H1 (cell line): Measurements from ENCODE around the gene ENTREP3. TPM values are rescaled to one million over a fixed set of nuclear protein-coding genes. Genes with fewer than 3 reads are reported as not detected.

Experiments used
- CHD2 ChIP-seq: IDR thresholded peaks from 2 replicates; pipeline ENCODE4 v1.6.1; 2012; ENCODE audit warnings: low read length, improper control_type of control experiment
- CHD7 ChIP-seq: fragments of 300-600 bp; sonication (generic); IDR thresholded peaks from 2 replicates; pipeline ENCODE4 v1.7.1; 2012; ENCODE audit warnings: low read length, moderate library complexity, mild to moderate bottlenecking, inconsistent platforms; ENCODE audit not compliant: insufficient replicate concordance
- GABPA ChIP-seq: IDR thresholded peaks from 2 replicates; pipeline ENCODE4 v1.6.1; 2011; ENCODE audit warnings: mild to moderate bottlenecking, low read length, moderate library complexity, borderline replicate concordance; ENCODE audit not compliant: insufficient read depth
- JUND ChIP-seq: IDR thresholded peaks from 2 replicates; pipeline ENCODE4 v1.6.1; 2011; ENCODE audit warnings: mild to moderate bottlenecking, improper control_type of control experiment, low read length
- NANOG ChIP-seq: IDR thresholded peaks from 2 replicates; pipeline ENCODE4 v1.6.1; 2011; ENCODE audit warnings: low read length, low read depth, mild to moderate bottlenecking, inconsistent platforms; ENCODE audit not compliant: insufficient read depth, poor library complexity, severe bottlenecking
- RAD21 ChIP-seq, 2 experiments: IDR thresholded peaks in 1 of 2; conservative IDR thresholded peaks in 1 of 2; 2 replicates each; pipeline ENCODE4 v1.6.1; 2011; ENCODE audit warnings: low read depth in 2 of 2, low read length in 2 of 2, improper control_type of control experiment in 1 of 2, inconsistent platforms in 1 of 2, mild to moderate bottlenecking in 1 of 2, moderate library complexity in 1 of 2
- RXRA ChIP-seq: IDR thresholded peaks from 2 replicates; pipeline ENCODE4 v1.6.1; 2011; ENCODE audit warnings: low read depth, mild to moderate bottlenecking, low read length, moderate library complexity; ENCODE audit not compliant: insufficient read depth
- SIRT6 ChIP-seq: IDR thresholded peaks from one replicate; pipeline ENCODE4 v1.7.1; 2012; ENCODE audit warnings: low read length, inconsistent platforms
- SRF ChIP-seq: IDR thresholded peaks from 2 replicates; pipeline ENCODE4 v1.6.1; 2011; ENCODE audit warnings: mild to moderate bottlenecking, low read depth, low read length, moderate library complexity
- SUZ12 ChIP-seq: fragments of 200-600 bp; sonication (generic); IDR thresholded peaks from 2 replicates; pipeline ENCODE4 v1.6.1; 2012; ENCODE audit warnings: mild to moderate bottlenecking, inconsistent platforms, low read length, moderate library complexity, mixed read lengths
- polyA plus RNA-seq, 7 experiments: library from polyadenylated mRNA; depleted of rRNA in 3 of 7; stranded (reverse) in 5 of 7; unstranded in 2 of 7; fragments of >200 nt in 5 of 7; fragments of 200-250 nt in 2 of 7; gene quantifications; 1 replicate in 5 of 7; 2 replicates in 1 of 7; 4 replicates in 1 of 7; pipeline versions ENCODE4 v1.2.1 to v1.2.3, GENCODE V29; 2011 to 2013; ENCODE audit warnings: missing spikeins in 2 of 7, mixed read lengths in 2 of 7
- total RNA-seq: library from RNA; stranded (reverse); fragmentation: NEBNext Ultra II Directional; extraction: Animal tissue kit (Norgen Biotek cat#: 25700); gene quantifications from 2 replicates; pipeline ENCODE4 v1.2.1, GENCODE V29; 2021

Gene ENTREP3
- total and polyA plus RNA-seq, 2 of the 8 experiments (the other 6 are each of a cell fraction or from before 2014, with no cell fraction given): 22.8 to 52.2 TPM

- no peak for TF ChIP-seq CHD7
- no peak for TF ChIP-seq SIRT6
- no peak for TF ChIP-seq NANOG
- no peak for TF ChIP-seq SRF
- TF ChIP-seq GABPA: no peak
- peak; percentile 25; the same call in 1 of the 2 replicates for TF ChIP-seq CHD2
- no peak for TF ChIP-seq RXRA
- no peak for TF ChIP-seq SUZ12
- 0 out of 2 replicates have a peak, but pooled peaks have one; percentile 36 for TF ChIP-seq JUND
- peak; percentile 68 to 71 for TF ChIP-seq RAD21 (IDR thresholded peaks at IDR 0.05 in 1 of 2, conservative IDR thresholded peaks at IDR 0.05 in 1 of 2; ENCODE audit: low read depth in 2 of 2, low read length in 2 of 2)
These were observed 22.8 kb upstream of the ENTREP3 start (continued) for GRCh38 chr1:155277902-155278688.
